Measurements from ENCODE around the gene GALM.
"Not testable (repeated sequence)": the region's sequence is repeated elsewhere in the genome, so short reads cannot be mapped to it uniquely, and the experiment has no call there.

The GALM gene

GRCh38 chr2:38711558-38711957 lies 45.6 kb downstream of the GALM start:
- H3K27ac ChIP-seq (ENCODE audit: low read depth, low read length), result no peak overlapping the region
- no peaks in the 10 kb centered on the region for H3K27me3 ChIP-seq (ENCODE audit: insufficient read depth, low read length)
- H2AFZ ChIP-seq (ENCODE audit: low read length, unreplicated experiment), result no peak overlapping the region
- H3K36me3 ChIP-seq (ENCODE audit: insufficient read depth, low read length), result no peaks in the 10 kb centered on the region
- no peak overlapping the region for H3K4me3 ChIP-seq (ENCODE audit: low read depth, low read length)
- H3K4me1 ChIP-seq (ENCODE audit: control insufficient read depth, insufficient read depth, low read length, unreplicated experiment), result no peaks in the 10 kb centered on the region
- H3K79me2 ChIP-seq (ENCODE audit: control insufficient read depth, insufficient read depth, low read length, unreplicated experiment), result no peaks in the 10 kb centered on the region

- Histone ChIP-seq H3K4me3 (ENCODE audit: low read depth, low read length) (no peak overlapping the region), H3K27me3 (ENCODE audit: insufficient read depth, low read length) (no peaks in the 10 kb centered on the region), H3K4me1 (ENCODE audit: control insufficient read depth, insufficient read depth, low read length, unreplicated experiment) (no peaks in the 10 kb centered on the region), H3K79me2 (ENCODE audit: control insufficient read depth, insufficient read depth, low read length, unreplicated experiment) (no peaks in the 10 kb centered on the region), H3K27ac (ENCODE audit: low read depth, low read length) (no peak overlapping the region), H2AFZ (ENCODE audit: low read length, unreplicated experiment) (no peak overlapping the region), H3K36me3 (ENCODE audit: insufficient read depth, low read length) (no peaks in the 10 kb centered on the region)
Observed at GRCh38 chr2:38712413-38712812, 46.5 kb downstream of the GALM start.

GRCh38 chr2:38712871-38713270 lies 47.0 kb downstream of the GALM start:
- Histone ChIP-seq H2AFZ (ENCODE audit: low read length, unreplicated experiment) (no peak overlapping the region), H3K36me3 (ENCODE audit: insufficient read depth, low read length) (no peaks in the 10 kb centered on the region), H3K4me1 (ENCODE audit: control insufficient read depth, insufficient read depth, low read length, unreplicated experiment) (no peaks in the 10 kb centered on the region), H3K4me3 (ENCODE audit: low read depth, low read length) (no peak overlapping the region), H3K27me3 (ENCODE audit: insufficient read depth, low read length) (no peaks in the 10 kb centered on the region), H3K79me2 (ENCODE audit: control insufficient read depth, insufficient read depth, low read length, unreplicated experiment) (no peaks in the 10 kb centered on the region), H3K27ac (ENCODE audit: low read depth, low read length) (no peak overlapping the region)

- no peak overlapping the region for H3K4me3 ChIP-seq (ENCODE audit: low read depth, low read length)
- no peaks in the 10 kb centered on the region for H3K79me2 ChIP-seq (ENCODE audit: control insufficient read depth, insufficient read depth, low read length, unreplicated experiment)
- no peaks in the 10 kb centered on the region for H3K4me1 ChIP-seq (ENCODE audit: control insufficient read depth, insufficient read depth, low read length, unreplicated experiment)
- H3K27me3 ChIP-seq (ENCODE audit: insufficient read depth, low read length), result no peaks in the 10 kb centered on the region
- H3K36me3 ChIP-seq (ENCODE audit: insufficient read depth, low read length), result no peaks in the 10 kb centered on the region
- H2AFZ ChIP-seq (ENCODE audit: low read length, unreplicated experiment), result no peak overlapping the region
- no peak overlapping the region for H3K27ac ChIP-seq (ENCODE audit: low read depth, low read length)
Observed at GRCh38 chr2:38713338-38713737, 47.4 kb downstream of the GALM start.

GRCh38 chr2:38714941-38715340 lies 49.0 kb downstream of the GALM start:
- H3K27me3 ChIP-seq (ENCODE audit: insufficient read depth, low read length); H3K4me1 ChIP-seq (ENCODE audit: control insufficient read depth, insufficient read depth, low read length, unreplicated experiment); H3K79me2 ChIP-seq (ENCODE audit: control insufficient read depth, insufficient read depth, low read length, unreplicated experiment); H3K36me3 ChIP-seq (ENCODE audit: insufficient read depth, low read length); H2AFZ ChIP-seq (ENCODE audit: low read length, unreplicated experiment); H3K4me3 ChIP-seq (ENCODE audit: low read depth, low read length); H3K27ac ChIP-seq (ENCODE audit: low read depth, low read length): not testable (repeated sequence)

- H3K4me1 ChIP-seq (ENCODE audit: control insufficient read depth, insufficient read depth, low read length, unreplicated experiment), result peaks cover 14% of the 10 kb centered on the region
- no peak overlapping the region for H3K4me3 ChIP-seq (ENCODE audit: low read depth, low read length)
- H3K27me3 ChIP-seq (ENCODE audit: insufficient read depth, low read length), result no peaks in the 10 kb centered on the region
- H3K36me3 ChIP-seq (ENCODE audit: insufficient read depth, low read length), result no peaks in the 10 kb centered on the region
- H2AFZ ChIP-seq (ENCODE audit: low read length, unreplicated experiment), result no peak overlapping the region
- no peaks in the 10 kb centered on the region for H3K79me2 ChIP-seq (ENCODE audit: control insufficient read depth, insufficient read depth, low read length, unreplicated experiment)
- peak overlapping the region; percentile 36; the same call in 1 of the 2 replicates for H3K27ac ChIP-seq (ENCODE audit: low read depth, low read length)
Observed at GRCh38 chr2:38716185-38716584, 50.3 kb downstream of the GALM start.

GRCh38 chr2:38718601-38719000 lies 52.7 kb downstream of the GALM start:
- H3K4me1 ChIP-seq (ENCODE audit: control insufficient read depth, insufficient read depth, low read length, unreplicated experiment), result peaks cover 17% of the 10 kb centered on the region
- no peak overlapping the region for H3K27ac ChIP-seq (ENCODE audit: low read depth, low read length)
- no peak overlapping the region for H3K4me3 ChIP-seq (ENCODE audit: low read depth, low read length)
- no peaks in the 10 kb centered on the region for H3K36me3 ChIP-seq (ENCODE audit: insufficient read depth, low read length)
- H3K79me2 ChIP-seq (ENCODE audit: control insufficient read depth, insufficient read depth, low read length, unreplicated experiment), result no peaks in the 10 kb centered on the region
- no peak overlapping the region for H2AFZ ChIP-seq (ENCODE audit: low read length, unreplicated experiment)
- no peaks in the 10 kb centered on the region for H3K27me3 ChIP-seq (ENCODE audit: insufficient read depth, low read length)

- Histone ChIP-seq H3K4me3 (ENCODE audit: low read depth, low read length) (no peak overlapping the region), H3K27me3 (ENCODE audit: insufficient read depth, low read length) (no peaks in the 10 kb centered on the region), H2AFZ (ENCODE audit: low read length, unreplicated experiment) (no peak overlapping the region), H3K36me3 (ENCODE audit: insufficient read depth, low read length) (no peaks in the 10 kb centered on the region), H3K79me2 (ENCODE audit: control insufficient read depth, insufficient read depth, low read length, unreplicated experiment) (no peaks in the 10 kb centered on the region), H3K4me1 (ENCODE audit: control insufficient read depth, insufficient read depth, low read length, unreplicated experiment) (peaks cover 17% of the 10 kb centered on the region), H3K27ac (ENCODE audit: low read depth, low read length) (no peak overlapping the region)
Observed at GRCh38 chr2:38719706-38720105, 53.8 kb downstream of the GALM start.

- Histone ChIP-seq H3K79me2 (ENCODE audit: control insufficient read depth, insufficient read depth, low read length, unreplicated experiment) (no peaks in the 10 kb centered on the region), H3K27ac (ENCODE audit: low read depth, low read length) (peak overlapping the region; percentile 68), H3K4me1 (ENCODE audit: control insufficient read depth, insufficient read depth, low read length, unreplicated experiment) (peaks cover 17% of the 10 kb centered on the region), H3K27me3 (ENCODE audit: insufficient read depth, low read length) (no peaks in the 10 kb centered on the region), H2AFZ (ENCODE audit: low read length, unreplicated experiment) (peak overlapping the region; percentile 44), H3K4me3 (ENCODE audit: low read depth, low read length) (peak overlapping the region; percentile 7; the same call in 1 of the 2 replicates), H3K36me3 (ENCODE audit: insufficient read depth, low read length) (no peaks in the 10 kb centered on the region)
Observed at GRCh38 chr2:38720613-38721241, 54.8 kb downstream of the GALM start.

- peaks cover 17% of the 10 kb centered on the region for H3K4me1 ChIP-seq (ENCODE audit: control insufficient read depth, insufficient read depth, low read length, unreplicated experiment)
- no peaks in the 10 kb centered on the region for H3K27me3 ChIP-seq (ENCODE audit: insufficient read depth, low read length)
- no peak overlapping the region for H2AFZ ChIP-seq (ENCODE audit: low read length, unreplicated experiment)
- H3K79me2 ChIP-seq (ENCODE audit: control insufficient read depth, insufficient read depth, low read length, unreplicated experiment), result no peaks in the 10 kb centered on the region
- no peak overlapping the region for H3K4me3 ChIP-seq (ENCODE audit: low read depth, low read length)
- no peaks in the 10 kb centered on the region for H3K36me3 ChIP-seq (ENCODE audit: insufficient read depth, low read length)
- H3K27ac ChIP-seq (ENCODE audit: low read depth, low read length), result no peak overlapping the region
Observed at GRCh38 chr2:38722271-38723061, 56.6 kb downstream of the GALM start.

- no peak overlapping the region for H3K27ac ChIP-seq (ENCODE audit: low read depth, low read length)
- no peaks in the 10 kb centered on the region for H3K36me3 ChIP-seq (ENCODE audit: insufficient read depth, low read length)
- H3K4me3 ChIP-seq (ENCODE audit: low read depth, low read length), result no peak overlapping the region
- no peaks in the 10 kb centered on the region for H3K27me3 ChIP-seq (ENCODE audit: insufficient read depth, low read length)
- H2AFZ ChIP-seq (ENCODE audit: low read length, unreplicated experiment), result no peak overlapping the region
- peaks cover 17% of the 10 kb centered on the region for H3K4me1 ChIP-seq (ENCODE audit: control insufficient read depth, insufficient read depth, low read length, unreplicated experiment)
- no peaks in the 10 kb centered on the region for H3K79me2 ChIP-seq (ENCODE audit: control insufficient read depth, insufficient read depth, low read length, unreplicated experiment)
Observed at GRCh38 chr2:38723173-38723572, 57.3 kb downstream of the GALM start.

All from ACC112 (cell line).